H1 (cell line): ENCODE measurements around the gene USP17L20.
"Not testable (repeated sequence)": the region's sequence is repeated elsewhere in the genome, so short reads cannot be mapped to it uniquely, and the experiment has no call there.

Experiments used
- BRCA1 ChIP-seq: IDR thresholded peaks from 2 replicates; pipeline ENCODE4 v1.6.1; 2012; ENCODE audit warnings: low read depth, low read length, improper control_type of control experiment
- HDAC6 ChIP-seq: IDR thresholded peaks from one replicate; pipeline ENCODE4 v1.7.1; 2012; ENCODE audit warnings: low read depth, mild to moderate bottlenecking, inconsistent platforms, low read length, moderate library complexity
- POLR2AphosphoS5 ChIP-seq: IDR thresholded peaks from 2 replicates; pipeline ENCODE4 v1.6.1; 2011; ENCODE audit warnings: low read depth, low read length
- POU5F1 ChIP-seq: IDR thresholded peaks from 2 replicates; pipeline ENCODE4 v1.6.1; 2011; ENCODE audit warnings: low read depth, mild to moderate bottlenecking, low read length, moderate library complexity
- RAD21 ChIP-seq, 2 experiments: IDR thresholded peaks in 1 of 2; conservative IDR thresholded peaks in 1 of 2; 2 replicates each; pipeline ENCODE4 v1.6.1; 2011; ENCODE audit warnings: low read depth in 2 of 2, low read length in 2 of 2, improper control_type of control experiment in 1 of 2, inconsistent platforms in 1 of 2, mild to moderate bottlenecking in 1 of 2, moderate library complexity in 1 of 2
- RNF2 ChIP-seq: fragments of 200-900, 300-1000 bp; sonication (generic); IDR thresholded peaks from 2 replicates; pipeline ENCODE4 v1.7.1; 2016; ENCODE audit warnings: borderline replicate concordance, low read depth, mild to moderate bottlenecking, antibody characterized with exemption, low read length; ENCODE audit not compliant: poor library complexity, severe bottlenecking; ENCODE audit errors: missing control alignments
- TF ChIP-seq, protein P1 (sequence below), 3 experiments: IDR thresholded peaks; 1 replicate in 2 of 3; 2 replicates in 1 of 3; pipeline versions ENCODE4 v1.5.1 to v1.6.1; 2011; ENCODE audit warnings: low read length in 3 of 3, mild to moderate bottlenecking in 3 of 3, inconsistent platforms in 2 of 3, low read depth in 1 of 3, moderate library complexity in 1 of 3; ENCODE audit not compliant: insufficient read depth in 1 of 3; ENCODE audit errors: control extremely low read depth in 1 of 3

DNA sequence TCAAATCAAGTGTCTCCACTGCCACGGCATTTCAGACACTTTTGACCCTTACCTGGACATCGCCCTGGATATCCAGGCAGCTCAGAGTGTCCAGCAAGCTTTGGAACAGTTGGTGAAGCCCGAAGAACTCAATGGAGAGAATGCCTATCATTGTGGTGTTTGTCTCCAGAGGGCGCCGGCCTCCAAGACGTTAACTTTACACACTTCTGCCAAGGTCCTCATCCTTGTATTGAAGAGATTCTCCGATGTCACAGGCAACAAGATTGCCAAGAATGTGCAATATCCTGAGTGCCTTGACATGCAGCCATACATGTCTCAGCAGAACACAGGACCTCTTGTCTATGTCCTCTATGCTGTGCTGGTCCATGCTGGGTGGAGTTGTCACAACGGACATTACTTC lies 27.7 kb upstream of the USP17L20 start:
- not testable (repeated sequence) for TF ChIP-seq BRCA1; HDAC6; POU5F1; RAD21 (IDR thresholded peaks at IDR 0.05 in 1 of 2, conservative IDR thresholded peaks at IDR 0.05 in 1 of 2; ENCODE audit: low read depth in 2 of 2, low read length in 2 of 2); POLR2AphosphoS5; RNF2
- TF ChIP-seq, protein P1, sequence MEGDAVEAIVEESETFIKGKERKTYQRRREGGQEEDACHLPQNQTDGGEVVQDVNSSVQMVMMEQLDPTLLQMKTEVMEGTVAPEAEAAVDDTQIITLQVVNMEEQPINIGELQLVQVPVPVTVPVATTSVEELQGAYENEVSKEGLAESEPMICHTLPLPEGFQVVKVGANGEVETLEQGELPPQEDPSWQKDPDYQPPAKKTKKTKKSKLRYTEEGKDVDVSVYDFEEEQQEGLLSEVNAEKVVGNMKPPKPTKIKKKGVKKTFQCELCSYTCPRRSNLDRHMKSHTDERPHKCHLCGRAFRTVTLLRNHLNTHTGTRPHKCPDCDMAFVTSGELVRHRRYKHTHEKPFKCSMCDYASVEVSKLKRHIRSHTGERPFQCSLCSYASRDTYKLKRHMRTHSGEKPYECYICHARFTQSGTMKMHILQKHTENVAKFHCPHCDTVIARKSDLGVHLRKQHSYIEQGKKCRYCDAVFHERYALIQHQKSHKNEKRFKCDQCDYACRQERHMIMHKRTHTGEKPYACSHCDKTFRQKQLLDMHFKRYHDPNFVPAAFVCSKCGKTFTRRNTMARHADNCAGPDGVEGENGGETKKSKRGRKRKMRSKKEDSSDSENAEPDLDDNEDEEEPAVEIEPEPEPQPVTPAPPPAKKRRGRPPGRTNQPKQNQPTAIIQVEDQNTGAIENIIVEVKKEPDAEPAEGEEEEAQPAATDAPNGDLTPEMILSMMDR (IDR thresholded peaks at IDR 0.05; ENCODE audit: control extremely low read depth in 1 of 3, insufficient read depth in 1 of 3, low read depth in 1 of 3, low read length in 3 of 3): not testable (repeated sequence)
